GM18498 (cell line): ENCODE data around the gene C8G.

Experiments used
- ATAC-seq: cut with Tn5 transposase; IDR thresholded peaks from one replicate; pipeline ENCODE4 v1.9.1; 2021; ENCODE audit warnings: mild to moderate bottlenecking, moderate library complexity; ENCODE audit not compliant: unreplicated experiment

Gene C8G

DNA sequence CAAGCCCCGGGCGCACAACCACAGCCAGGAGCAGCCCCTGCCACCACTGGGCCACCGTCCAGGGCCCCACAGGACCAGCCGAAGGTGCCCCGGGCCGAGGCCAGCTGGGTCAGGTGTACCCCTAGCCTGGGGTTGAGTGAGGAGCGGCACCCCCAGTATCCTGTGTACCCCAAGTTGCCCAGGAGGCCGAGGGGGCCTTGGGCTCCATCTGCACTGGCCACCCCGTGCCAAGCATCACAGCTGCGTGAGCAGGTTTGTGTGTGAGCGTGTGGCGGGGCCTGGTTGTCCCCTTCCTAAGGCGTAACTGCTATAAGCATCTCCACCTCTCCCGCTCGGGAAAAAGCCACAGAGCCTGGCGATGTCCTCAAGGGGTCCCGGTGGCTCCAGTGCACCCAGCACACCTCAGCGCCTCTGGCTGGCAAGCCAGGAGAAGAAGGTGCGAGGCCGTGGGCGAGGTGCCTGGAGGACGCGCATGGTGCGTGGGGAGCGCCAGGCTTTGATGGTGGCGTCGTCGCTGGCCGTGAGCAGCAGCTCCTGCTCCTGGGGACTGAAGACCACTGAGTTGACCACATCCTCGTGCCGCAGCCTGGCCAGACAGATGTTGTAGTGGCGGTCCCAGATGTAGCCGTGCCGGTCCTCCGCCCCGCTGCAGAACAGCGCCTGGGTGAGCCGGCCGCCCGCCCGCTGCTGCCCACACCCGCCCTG is 4.4 kb upstream of the C8G start:
- ATAC-seq = no peak

DNA sequence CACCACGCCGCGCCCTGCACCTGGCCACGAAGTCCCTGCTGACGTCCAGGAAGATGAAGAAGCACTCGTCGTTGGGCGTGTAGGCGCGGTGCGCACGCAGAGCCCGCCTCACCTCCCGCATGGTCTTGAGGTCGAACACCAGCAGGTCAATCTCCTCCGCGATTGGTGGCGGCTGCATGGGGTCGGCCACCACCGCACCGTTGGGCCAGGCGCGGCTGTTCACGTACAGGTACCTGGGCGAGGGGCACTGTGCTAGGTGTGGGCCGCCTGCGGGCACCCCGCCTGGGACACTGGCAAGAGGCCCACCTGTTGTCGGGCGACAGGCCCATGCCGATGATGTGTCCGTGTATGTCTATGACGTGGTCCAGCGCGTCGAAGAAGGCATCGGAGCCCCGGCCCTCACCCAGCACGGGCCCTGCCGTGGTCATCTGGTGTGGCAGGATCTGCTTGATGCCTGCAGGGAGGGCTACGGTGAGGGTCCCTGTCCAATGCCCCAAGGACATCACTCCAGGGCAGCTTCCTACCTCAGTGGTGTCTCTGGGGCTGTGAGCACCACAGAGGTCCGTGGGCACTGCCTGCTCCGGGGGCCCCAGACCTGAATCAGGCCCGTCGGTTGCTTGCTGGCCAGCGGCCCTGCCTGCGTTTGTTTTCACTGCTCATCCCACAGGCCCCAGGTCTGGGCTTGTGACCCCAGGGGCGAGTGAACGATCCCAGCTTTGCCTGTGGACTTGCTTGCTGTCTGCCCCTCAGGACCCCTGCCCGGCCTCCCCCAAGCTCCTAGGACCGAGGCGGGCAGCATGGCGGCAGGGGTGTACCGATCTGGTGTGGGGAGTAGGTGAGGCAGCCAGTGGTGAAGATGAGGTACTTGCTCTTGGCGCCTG is 3.6 kb upstream of the C8G start:
- no peak for ATAC-seq

DNA sequence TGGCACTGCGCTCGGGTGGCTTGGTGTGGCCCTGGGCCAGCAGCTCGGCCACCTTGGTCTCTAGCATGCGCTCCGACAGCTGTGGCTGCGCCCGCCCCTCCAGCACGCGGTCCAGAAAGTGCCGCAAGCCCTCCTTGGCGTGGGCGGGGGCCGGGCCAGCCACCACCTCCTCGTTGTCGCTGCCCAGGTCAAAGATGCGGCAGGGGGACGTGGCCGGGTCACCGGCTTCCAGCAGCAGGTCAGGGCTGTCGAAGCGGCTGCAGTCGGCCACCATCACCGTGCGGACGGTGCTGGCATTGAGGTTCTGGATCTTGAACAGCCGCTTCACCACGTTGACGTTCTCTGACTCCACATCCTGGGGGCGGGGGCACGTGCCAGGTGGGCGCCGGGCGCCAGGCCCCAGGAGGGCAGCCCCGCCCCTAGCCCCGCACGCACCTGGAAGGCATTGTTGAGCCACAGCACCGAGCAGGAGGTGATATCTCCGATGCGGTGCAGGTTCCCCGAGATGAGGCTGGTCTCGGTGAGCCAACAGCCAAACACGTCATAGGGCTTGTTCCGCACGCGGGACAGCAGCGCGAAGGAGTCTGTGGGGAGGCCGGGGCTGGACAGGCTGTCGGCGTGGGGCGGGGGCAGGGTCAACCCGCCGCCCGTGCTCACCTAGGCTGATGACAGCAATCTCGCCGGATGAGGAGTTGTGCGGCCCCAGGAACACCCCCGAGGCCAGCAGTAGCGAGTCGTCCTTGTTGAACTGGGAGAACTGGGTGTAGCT is 2.7 kb upstream of the C8G start:
- ATAC-seq = no peak

DNA sequence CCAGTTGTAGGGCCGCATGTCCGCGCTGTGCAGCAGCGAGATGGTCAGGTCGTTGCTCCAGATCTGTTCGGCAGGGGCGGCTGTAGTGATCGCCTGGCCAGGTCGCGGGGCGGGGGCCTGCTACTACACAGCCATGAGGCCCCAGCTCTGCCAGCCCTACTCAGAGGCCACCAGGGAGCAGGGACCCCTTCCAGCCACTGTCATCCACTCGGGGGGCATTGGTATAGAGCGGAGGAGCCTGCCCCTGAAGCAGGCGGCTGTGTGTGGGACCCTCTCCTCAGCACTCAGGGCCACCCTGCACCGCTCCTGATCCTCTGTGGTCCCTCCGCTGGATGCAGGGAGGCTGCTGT is 2.2 kb upstream of the C8G start:
- no peak for ATAC-seq

DNA sequence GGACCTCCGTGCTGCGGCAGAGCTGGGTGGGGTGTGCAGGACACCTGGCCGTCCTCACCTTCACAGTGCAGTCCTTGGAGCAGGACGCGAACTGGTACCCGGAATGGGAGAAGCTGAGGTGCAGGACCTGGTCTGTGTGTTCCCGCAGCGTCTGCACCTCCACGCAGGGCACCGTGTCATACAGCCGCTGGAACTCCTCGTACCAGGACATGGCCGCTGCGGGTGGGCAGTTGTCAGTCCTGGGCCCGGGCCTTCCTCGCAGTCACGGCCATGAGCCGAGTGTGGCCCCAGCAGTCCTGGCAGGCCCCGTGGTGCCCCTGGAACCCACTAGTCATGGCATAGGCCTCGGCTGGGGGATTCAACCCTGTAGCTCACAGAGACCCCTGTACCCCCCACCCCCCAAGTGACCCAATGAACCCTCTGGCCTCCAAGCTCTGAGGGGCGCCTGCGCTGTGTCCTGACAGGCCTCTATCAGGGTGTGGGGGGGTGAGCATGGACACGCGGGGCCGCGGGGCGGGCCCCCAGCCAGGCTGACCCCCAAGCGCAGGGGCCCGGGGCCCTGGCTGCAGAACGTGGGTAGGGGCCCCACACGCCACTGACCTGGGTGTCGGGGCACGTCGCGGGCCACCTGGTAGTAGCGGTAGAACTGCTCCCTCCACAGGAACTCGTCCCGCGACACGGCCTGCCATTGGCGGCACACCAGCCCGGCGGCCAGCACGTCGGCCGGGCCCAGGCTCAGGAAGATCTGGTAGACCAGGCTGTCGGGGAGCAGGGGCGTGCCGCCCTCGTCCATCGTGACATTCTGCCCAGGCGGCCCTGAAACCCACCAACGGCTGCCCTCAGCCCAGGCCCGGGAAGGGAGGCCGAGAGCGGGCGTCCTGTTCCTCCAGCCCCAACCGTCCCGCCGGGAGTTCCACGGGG is 1.5 kb upstream of the C8G start:
- peak; percentile 25 for ATAC-seq

DNA sequence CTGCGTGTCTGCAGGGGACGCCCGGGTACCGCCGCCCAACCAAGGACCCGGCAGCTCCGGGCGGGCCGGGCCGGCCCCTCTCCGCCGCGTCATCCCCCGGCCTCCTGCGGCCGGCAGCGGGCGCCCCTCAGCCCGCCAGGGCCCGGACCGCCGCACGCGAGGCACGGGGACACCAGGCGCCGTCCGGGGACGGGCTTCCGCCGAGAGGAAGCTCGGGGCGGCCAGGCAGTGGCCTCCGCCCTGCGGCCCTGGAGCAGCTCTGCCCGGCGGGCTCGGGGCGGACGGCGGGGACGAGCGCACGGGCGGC is 878 bp upstream of the C8G start:
- ATAC-seq = peak; percentile 41

DNA sequence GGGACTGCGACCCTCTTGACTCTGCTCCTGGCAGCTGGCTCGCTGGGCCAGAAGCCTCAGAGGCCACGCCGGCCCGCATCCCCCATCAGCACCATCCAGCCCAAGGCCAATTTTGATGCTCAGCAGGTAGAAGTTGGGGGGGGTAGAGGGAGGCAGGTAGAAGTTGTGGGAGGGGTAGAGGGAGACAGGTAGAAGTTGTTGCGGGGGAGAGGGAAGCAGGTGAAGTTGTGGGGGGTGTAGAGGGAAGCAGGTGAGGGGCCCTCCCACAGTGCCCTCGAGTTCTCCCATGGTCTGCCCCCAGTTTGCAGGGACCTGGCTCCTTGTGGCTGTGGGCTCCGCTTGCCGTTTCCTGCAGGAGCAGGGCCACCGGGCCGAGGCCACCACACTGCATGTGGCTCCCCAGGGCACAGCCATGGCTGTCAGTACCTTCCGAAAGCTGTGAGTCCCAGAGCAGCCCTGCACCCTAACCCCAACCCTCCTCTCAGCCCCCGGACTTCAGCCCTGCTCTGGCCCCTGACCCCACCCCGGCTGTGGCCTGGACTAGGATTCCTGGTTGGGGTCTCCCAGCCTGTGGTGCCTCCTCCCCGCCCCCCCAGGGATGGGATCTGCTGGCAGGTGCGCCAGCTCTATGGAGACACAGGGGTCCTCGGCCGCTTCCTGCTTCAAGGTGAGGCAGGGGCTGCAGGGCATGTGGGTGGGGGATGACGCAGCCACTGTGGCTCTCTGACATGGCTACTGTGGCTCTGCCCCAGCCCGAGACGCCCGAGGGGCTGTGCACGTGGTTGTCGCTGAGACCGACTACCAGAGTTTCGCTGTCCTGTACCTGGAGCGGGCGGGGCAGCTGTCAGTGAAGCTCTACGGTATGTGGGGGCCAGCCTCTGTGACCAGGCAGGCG is 537 bp downstream of the C8G start:
- ATAC-seq = no peak

DNA sequence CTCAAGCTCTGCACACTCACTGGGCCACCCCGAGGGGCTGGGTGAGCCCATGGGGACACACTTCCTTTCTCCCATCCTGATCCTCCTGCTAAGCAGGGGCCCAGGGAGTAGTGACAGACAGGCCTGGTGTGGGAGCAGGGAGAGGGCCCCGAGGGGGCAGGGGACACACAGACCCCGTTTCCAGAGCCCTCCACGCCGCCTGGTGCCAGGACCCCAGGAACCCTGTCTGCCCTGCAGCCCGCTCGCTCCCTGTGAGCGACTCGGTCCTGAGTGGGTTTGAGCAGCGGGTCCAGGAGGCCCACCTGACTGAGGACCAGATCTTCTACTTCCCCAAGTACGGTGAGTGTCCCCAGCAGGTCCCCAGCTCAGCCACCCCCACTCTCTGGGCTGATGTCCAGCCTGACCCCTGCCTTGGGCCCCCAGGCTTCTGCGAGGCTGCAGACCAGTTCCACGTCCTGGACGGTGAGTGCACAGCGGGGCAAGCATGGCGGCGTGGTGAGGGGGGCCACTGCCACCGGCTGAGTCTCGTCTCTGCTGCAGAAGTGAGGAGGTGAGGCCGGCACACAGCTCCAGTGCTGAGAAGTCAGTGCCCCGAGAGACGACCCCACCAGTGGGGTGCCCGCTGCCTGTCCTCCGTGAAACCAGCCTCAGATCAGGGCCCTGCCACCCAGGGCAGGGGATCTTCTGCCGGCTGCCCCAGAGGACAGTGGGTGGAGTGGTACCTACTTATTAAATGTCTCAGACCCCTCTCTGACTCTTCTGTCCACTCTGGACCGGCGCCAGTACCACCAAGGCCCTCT is 1.4 kb downstream of the C8G start:
- ATAC-seq = no peak

DNA sequence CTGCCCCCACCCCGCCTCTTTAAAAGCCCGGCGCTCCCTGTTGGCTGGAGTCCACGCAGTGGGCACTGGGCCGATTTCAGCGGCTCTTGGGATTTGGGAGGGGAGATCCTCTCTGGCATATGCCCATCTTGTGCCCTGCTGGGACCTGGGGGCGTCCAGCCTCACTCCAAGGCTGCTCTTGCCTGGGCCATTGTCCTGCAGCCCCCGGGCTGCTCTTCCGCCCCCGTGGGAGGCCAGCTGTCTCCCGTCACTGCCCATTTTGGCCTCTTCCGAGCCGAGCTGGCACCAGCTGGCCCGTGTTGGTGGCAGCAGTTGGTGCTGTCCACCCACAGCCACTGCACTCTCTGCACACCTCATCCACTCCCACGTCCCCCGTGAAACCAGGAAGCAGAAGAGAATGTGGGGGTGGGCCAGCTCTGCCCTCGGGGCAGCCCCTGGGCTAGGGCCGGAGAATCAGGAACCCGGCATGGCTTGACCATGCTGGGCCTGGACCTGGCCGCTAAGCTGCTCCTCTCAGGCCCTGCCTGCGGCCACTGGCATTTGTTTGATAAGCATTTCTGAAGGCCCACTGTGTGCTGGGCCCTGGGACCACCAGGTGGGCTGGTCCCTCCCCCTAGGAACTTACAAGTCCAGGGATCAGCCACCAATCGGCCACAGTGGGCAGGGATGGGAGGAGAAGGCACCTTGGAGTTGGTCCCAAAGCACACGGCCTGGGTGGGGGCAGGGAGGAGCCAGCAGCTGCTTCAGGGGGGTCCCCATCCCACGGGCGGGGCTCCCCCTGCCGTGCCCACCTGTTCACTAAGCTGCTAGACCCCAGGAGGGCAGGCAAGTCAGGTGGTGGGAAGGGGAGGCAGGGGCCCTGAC is 2.2 kb downstream of the C8G start:
- ATAC-seq = no peak

DNA sequence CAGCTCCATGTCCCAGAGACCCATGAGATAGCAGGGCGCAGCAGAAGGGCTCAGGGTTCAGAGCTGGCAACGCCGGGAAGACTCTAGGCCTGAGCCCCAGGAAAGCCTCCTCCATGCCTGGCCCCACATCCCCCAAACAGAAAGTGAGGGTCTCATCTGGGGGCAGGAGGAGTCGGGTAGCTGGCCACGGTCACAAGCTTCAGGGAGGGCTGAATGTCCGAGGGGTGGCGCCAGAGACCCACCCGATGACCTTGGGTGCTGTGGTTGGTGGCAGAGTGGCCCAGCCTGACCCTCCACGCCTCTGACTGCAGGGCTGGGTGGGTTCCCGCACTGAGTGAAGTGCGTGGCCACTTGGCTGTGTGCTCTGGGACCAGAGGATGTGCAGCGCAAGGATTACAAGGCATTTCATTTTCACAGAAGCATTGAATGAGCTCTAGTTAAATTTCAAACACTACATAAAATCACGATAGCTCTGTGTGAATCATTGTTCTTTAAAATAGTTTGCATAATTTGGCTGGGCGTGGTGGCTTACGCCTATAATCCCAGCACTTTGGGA is 3.0 kb downstream of the C8G start:
- no peak for ATAC-seq

DNA sequence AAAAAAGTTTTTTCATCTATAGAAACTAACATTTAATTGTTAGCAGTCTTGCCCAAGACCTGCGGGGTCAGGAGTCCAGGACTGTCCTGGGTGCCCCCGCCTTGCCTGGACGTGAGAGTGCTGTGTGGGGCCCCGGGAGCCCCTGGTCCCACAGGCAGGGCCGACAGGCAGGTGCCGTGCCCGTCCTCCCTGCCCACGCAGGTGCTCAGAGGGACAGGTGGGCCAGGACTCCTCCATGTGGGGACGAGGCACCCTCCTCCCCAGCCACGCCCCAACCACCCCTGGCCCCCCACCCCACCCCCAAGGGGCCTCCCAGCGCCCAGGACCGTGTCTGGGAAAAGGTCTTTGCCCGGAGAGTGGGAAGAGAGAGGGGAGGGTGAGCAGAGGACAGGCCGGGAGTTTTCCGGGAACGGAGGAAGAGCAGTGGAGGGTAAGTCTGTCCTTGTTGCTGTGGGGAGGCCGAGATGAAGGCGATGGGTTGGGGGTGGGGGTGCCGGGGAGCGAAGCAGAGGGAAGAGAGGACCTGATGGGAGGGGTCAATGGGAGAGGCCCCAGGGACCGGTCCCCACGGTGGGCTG is 4.3 kb downstream of the C8G start:
- ATAC-seq = no peak

DNA sequence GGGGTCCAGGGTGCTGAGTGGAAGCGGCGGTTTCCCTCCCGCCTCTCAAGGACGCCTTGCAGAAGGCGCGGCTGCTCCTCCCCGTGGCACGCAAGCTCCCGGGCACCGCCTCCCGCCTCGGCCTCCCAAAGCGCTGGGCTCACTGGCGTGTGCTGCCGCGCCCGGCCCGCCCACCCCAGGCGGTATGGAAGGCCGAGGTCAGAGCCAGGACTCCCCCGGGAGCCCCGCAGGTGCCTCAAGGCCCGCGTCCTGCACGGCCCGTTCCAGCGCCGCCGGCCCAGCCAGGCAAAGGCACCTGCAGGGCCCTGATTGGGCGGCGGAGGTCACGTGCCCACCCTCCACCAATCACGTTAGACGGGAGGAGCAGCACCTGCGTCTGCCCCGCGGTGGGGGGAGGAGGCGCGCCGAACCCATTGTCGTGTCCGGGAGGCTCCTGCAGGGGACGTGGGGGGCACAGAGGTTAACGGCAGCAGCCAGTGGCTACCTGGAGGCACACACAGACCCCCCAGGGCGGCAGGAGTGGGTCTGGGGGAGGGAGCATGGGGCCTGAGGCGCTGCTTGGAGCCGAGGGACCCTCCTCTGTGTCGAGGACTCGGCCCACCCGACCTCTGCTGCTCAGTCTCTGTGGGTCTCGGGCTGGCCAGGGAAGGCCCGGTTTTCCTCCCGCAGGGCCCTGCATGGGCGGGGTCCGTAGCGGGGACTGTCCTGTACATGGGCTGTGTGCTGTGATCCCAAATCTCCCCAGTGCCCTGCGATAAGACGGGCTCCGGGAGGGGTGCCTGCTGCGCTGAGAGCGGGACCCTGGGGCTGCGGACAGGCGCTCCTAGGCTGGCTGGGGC is 5.0 kb downstream of the C8G start:
- ATAC-seq = peak; percentile 84

DNA sequence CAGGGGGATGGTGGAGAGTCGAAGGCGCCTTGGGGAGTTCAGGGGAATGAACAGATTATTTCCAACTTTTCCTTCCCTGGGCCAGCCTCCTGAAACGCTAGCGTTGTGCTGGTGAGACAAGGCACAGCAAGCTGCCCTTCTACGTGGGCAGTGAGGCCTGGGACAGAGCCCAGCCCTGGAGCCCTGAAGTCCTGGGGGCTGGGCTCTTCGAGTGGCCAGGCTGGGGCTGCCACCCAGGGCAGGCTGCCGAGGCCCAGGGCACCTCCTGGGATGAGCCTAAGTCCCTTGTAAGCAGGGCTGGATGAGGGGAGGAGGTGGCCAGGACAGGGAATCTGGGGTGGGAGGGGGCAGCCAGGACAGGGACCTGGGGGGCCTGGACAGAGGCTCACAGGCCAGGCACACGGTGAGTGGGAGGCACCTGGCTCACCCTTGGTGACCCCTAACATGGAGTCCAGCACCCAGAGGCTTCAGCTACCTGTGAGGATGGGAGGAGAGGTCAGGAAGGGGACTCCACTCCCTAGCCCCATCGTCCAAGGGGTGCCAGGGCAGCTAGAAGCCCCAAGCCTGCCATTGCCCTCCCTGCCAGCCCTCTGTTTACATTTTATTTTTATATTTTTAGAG is 5.7 kb downstream of the C8G start:
- ATAC-seq = no peak

DNA sequence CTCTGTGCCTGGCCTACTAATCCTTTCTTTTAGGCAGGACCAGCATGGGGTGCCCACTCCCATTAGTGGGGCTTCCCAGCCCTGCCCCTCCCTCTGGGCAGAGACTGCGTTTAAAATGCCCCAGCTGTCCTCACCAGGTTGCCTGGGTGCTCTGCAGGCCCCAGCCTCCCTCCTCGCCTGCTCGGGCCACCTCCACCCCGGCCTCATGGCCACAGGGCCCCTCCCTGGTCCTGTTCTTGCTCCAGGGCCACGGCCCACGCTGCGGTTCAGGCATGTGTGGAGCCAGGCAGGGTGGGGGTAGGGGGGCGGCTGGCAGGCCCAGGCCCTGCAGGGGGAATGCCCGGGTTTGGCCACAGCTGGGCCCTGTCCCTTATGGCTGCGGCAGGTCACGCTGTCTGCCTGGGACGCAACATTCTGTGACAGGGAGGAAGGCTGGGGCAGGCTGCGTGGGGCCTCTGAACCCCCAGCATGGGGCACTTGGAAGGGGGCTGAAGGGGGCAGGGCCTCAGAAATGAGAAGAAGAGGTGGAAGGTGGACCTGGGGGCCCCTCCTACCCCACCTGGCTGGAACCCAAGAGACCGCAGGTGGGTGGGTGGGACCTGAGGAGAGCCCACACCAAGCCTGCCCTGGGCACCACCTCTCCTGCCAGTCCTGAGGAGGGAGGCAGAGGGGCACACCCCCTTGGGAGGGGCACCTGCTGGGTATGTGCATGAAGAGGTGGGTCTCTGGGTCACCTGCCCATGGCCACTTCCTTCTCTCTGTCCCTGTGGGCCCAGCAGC is 6.7 kb downstream of the C8G start, which contains the start of gene LCN12:
Gene LCN12, plus strand, starts transcription at position 733 of the 780 bp plus-strand sequence. CDS start 55 bp downstream, outside the sequence.
- ATAC-seq = no peak

DNA sequence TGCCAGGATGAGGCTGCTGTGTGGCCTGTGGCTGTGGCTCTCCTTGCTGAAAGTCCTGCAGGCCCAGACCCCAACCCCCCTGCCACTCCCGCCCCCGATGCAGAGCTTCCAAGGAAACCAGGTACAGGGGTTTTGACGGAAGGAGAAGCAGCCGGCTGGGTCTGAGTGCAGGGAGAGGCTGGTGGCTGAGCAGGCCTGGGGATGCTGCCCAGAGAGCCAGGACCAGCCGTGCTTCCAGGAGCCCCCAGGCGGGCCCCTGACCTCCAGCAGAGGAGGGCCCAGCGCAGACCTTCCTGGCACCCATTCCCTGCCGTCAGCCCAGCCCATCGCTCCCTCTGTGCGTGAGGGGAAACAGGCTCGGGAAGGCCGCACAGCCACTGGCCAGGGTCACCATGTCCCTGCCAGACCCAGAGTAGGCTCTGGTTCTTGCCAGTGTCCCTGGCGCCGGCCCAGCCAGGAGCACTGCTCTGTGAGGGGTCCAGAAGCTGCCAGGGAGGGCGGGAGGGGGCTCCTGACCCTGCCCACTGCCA is 7.3 kb downstream of the C8G start:
- no peak for ATAC-seq
